ENCODE data around the gene GPHB5. TPM values are rescaled to one million over a fixed set of nuclear protein-coding genes. Genes with fewer than 3 reads are reported as not detected.

The GPHB5 gene
- total RNA-seq, 1 experiment from 2014 or later: not detected

DNA sequence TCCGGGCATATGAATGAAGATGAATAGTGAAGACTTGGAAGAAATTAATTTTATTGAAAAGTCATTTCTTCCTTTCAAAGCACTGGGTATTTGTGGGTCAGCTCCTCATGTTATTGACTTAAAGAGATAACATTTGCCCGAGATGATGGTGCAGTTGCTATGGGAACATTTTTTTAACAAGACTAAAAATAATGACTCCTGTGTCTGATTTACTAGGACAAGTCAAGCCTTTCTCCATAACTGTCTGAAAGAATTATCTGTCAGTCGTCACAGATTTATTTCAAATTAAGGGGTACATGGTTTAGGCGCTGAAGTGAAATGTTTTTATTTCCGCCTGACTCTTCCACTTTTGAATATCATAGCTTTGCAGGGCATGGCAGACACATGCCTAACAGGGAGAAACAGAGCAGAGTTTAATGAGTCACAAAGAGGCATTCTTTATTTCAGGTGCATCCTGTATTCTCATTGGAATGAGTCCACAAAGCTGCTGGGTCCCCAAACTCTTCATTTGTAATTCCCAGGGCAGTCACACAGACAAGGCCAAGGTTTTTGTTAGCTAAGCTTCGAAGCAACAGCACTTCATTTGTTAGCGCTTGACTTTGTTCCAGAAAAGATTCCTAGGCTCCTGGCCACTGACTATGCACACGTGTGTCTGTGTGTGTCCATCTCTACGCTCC is 4.3 kb upstream of the GPHB5 start:
- ATAC-seq: no peak
- POLR2A ChIA-PET: no interaction called here
- H3K27me3 ChIP-seq (ENCODE audit: insufficient read depth, low read length): peaks cover 27% of the 10 kb centered on the region

More for the DNA sequence above, 4.3 kb upstream of the GPHB5 start:
- RAD21 ChIA-PET (ENCODE audit: low non-redundant PET in 1 of 2, low total read pairs in 2 of 2, uncharacterized antibody in 2 of 2, unreplicated experiment in 2 of 2): no interaction called here
- Histone ChIP-seq H3K27ac (ENCODE audit: low read depth, low read length) (no peak overlapping the region), H2AFZ (ENCODE audit: low read depth, low read length, poor library complexity, severe bottlenecking) (no peak overlapping the region), H3K4me2 (ENCODE audit: low read length) (no peak overlapping the region), H3K9ac (ENCODE audit: low read length) (no peak overlapping the region), H3K36me3 (ENCODE audit: control insufficient read depth in 1 of 2, insufficient read depth in 2 of 2, low read length in 2 of 2) (no peaks in the 10 kb centered on the region), H3K4me3 (replicated peaks in 1 of 2; ENCODE audit: low read depth in 1 of 2, low read length in 2 of 2) (no peak overlapping the region), H3K4me1 (ENCODE audit: control insufficient read depth in 1 of 2, insufficient read depth in 2 of 2, low read length in 2 of 2) (no peaks in the 10 kb centered on the region), H4K20me1 (ENCODE audit: insufficient read depth) (no peaks in the 10 kb centered on the region), H3K79me2 (ENCODE audit: insufficient read depth, low read length) (no peaks in the 10 kb centered on the region), H3K9me2 (ENCODE audit: insufficient read depth) (no peaks in the 10 kb centered on the region), H3K9me3 (ENCODE audit: control insufficient read depth in 1 of 2, insufficient read depth in 1 of 2, low read depth in 1 of 2, low read length in 2 of 2) (no peaks in the 10 kb centered on the region)
- DNase-seq (ENCODE audit: low read depth, low spot score): no peak
- intact Hi-C loops (cut with micrococcal nuclease): no loop called here
- TF ChIP-seq EGR1 (IDR thresholded peaks at IDR 0.05; ENCODE audit: low read depth) (no peak), TCF7L2 (IDR thresholded peaks at IDR 0.05; ENCODE audit: borderline replicate concordance, extremely low read depth, insufficient read depth, insufficient read length) (no peak), FOSL1 (IDR thresholded peaks at IDR 0.05; ENCODE audit: low read depth) (no peak), EZH2phosphoT487 (IDR thresholded peaks at IDR 0.05; ENCODE audit: borderline replicate concordance) (no peak), MAX (IDR thresholded peaks at IDR 0.05) (no peak), SRF (IDR thresholded peaks at IDR 0.05; ENCODE audit: low read depth) (no peak), CBX3 (IDR thresholded peaks at IDR 0.05; ENCODE audit: low read depth) (no peak), POLR2A (IDR thresholded peaks at IDR 0.05; ENCODE audit: borderline replicate concordance, extremely low read depth, insufficient read depth, insufficient read length) (no peak), EZH2 (IDR thresholded peaks at IDR 0.05) (no peak), SP1 (IDR thresholded peaks at IDR 0.05; ENCODE audit: low read depth) (no peak), ELF1 (IDR thresholded peaks at IDR 0.05; ENCODE audit: borderline replicate concordance, low read depth) (no peak)
- TF ChIP-seq, protein P1, sequence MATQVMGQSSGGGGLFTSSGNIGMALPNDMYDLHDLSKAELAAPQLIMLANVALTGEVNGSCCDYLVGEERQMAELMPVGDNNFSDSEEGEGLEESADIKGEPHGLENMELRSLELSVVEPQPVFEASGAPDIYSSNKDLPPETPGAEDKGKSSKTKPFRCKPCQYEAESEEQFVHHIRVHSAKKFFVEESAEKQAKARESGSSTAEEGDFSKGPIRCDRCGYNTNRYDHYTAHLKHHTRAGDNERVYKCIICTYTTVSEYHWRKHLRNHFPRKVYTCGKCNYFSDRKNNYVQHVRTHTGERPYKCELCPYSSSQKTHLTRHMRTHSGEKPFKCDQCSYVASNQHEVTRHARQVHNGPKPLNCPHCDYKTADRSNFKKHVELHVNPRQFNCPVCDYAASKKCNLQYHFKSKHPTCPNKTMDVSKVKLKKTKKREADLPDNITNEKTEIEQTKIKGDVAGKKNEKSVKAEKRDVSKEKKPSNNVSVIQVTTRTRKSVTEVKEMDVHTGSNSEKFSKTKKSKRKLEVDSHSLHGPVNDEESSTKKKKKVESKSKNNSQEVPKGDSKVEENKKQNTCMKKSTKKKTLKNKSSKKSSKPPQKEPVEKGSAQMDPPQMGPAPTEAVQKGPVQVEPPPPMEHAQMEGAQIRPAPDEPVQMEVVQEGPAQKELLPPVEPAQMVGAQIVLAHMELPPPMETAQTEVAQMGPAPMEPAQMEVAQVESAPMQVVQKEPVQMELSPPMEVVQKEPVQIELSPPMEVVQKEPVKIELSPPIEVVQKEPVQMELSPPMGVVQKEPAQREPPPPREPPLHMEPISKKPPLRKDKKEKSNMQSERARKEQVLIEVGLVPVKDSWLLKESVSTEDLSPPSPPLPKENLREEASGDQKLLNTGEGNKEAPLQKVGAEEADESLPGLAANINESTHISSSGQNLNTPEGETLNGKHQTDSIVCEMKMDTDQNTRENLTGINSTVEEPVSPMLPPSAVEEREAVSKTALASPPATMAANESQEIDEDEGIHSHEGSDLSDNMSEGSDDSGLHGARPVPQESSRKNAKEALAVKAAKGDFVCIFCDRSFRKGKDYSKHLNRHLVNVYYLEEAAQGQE (IDR thresholded peaks at IDR 0.05; ENCODE audit: low read depth): no peak
- CTCF ChIA-PET: no interaction called here
- BruUV-seq (replicated peaks): no TSS peak
